PC-3 (cell line): ENCODE results near the gene SCNN1B.

Experiments used
- EZH2 ChIP-seq: fragments of 300-600 bp; sonication (generic); IDR thresholded peaks from one replicate; pipeline ENCODE4 v1.6.1; 2017; ENCODE audit warnings: antibody characterized with exemption, mild to moderate bottlenecking, low read length; ENCODE audit not compliant: unreplicated experiment
- EZH2phosphoT487 ChIP-seq: fragments of 300-600 bp; sonication (generic); IDR thresholded peaks from 2 replicates; pipeline ENCODE4 v1.6.1; 2018; ENCODE audit warnings: mild to moderate bottlenecking, antibody characterized with exemption, low read length, borderline replicate concordance
- TF ChIP-seq, protein P1 (sequence below): fragments of 300-600 bp; sonication (generic); conservative IDR thresholded peaks from 2 replicates; pipeline ENCODE4 v1.5.1; 2017; ENCODE audit warnings: antibody characterized with exemption, low read depth, mild to moderate bottlenecking, low read length

DNA sequence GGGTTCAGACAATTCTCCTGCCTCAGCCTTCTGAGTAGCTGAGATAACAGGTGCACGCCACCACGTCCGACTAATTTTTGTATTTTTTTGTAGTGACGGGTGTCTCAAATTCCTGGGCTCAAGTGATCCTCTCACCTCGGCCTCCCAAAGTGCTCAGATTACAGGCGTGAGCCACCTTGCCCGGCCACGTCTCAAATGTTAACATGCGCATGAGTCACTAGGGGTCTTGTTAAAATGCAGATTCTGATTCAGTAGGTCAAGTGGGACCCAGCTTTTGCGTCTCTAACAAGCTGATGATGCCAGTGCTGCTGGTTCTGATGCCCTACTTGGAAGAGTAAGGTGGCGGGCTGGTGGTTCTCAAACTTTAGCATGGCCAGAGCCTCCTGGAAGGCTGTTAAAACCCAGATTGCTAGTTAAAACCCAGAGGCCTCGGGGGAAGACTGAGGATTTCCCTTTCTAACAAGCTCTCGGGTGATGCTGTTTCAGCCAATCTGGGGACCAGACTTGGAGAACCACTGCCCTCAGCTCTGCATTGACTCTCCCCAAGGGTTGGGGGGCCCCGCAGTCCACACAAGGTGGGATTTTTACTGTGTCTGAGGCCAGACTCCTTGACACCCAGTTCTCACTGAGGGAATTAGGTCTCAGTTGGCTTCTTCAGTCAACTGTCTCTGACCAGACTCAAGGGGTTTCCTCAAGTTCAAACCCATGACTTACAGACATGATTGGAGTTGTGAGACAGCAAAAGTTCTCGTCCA lies 17.9 kb downstream of the SCNN1B start:
- TF ChIP-seq, protein P1, sequence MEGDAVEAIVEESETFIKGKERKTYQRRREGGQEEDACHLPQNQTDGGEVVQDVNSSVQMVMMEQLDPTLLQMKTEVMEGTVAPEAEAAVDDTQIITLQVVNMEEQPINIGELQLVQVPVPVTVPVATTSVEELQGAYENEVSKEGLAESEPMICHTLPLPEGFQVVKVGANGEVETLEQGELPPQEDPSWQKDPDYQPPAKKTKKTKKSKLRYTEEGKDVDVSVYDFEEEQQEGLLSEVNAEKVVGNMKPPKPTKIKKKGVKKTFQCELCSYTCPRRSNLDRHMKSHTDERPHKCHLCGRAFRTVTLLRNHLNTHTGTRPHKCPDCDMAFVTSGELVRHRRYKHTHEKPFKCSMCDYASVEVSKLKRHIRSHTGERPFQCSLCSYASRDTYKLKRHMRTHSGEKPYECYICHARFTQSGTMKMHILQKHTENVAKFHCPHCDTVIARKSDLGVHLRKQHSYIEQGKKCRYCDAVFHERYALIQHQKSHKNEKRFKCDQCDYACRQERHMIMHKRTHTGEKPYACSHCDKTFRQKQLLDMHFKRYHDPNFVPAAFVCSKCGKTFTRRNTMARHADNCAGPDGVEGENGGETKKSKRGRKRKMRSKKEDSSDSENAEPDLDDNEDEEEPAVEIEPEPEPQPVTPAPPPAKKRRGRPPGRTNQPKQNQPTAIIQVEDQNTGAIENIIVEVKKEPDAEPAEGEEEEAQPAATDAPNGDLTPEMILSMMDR, result no peak
- no peak for TF ChIP-seq EZH2phosphoT487
- TF ChIP-seq EZH2, result no peak
